Measurements from ENCODE around the gene FOXA2. TPM values are rescaled to one million over a fixed set of nuclear protein-coding genes. Genes with fewer than 3 reads are reported as not detected.

Gene FOXA2
- total RNA-seq, 2 experiments from 2014 or later = not detected

DNA sequence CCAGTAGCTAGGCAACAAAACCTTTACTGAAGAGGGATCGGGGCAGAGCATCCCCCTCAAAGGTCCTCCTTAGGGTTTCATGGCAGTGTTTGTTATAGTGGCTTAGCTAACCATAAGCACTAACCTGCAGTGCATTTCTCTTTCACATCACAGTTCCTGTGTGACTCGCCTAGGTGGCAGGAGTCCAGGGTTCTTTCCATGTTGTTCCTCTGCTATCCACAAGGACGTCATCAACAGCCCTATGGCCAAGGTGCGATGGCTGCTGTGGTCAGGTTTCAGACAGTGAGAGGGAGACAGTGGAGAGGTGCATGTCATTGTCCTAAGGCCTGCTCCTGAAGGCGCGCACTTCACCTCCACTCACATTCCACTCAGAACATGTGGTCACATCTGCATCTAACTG is 38.8 kb upstream of the FOXA2 start:
- ChIA-PET CTCF (no interaction called here), POLR2A (no interaction called here)
- no peaks in the 10 kb centered on the region for H3K4me1 Mint-ChIP-seq (ENCODE audit: low read depth)
- peaks cover 1% of the 10 kb centered on the region for H3K9me3 Mint-ChIP-seq
- intact Hi-C loops (cut with micrococcal nuclease) = no loop called here
- no peak for DNase-seq
- no peak overlapping the region for H3K4me3 Mint-ChIP-seq
- TF ChIP-seq, protein P1, sequence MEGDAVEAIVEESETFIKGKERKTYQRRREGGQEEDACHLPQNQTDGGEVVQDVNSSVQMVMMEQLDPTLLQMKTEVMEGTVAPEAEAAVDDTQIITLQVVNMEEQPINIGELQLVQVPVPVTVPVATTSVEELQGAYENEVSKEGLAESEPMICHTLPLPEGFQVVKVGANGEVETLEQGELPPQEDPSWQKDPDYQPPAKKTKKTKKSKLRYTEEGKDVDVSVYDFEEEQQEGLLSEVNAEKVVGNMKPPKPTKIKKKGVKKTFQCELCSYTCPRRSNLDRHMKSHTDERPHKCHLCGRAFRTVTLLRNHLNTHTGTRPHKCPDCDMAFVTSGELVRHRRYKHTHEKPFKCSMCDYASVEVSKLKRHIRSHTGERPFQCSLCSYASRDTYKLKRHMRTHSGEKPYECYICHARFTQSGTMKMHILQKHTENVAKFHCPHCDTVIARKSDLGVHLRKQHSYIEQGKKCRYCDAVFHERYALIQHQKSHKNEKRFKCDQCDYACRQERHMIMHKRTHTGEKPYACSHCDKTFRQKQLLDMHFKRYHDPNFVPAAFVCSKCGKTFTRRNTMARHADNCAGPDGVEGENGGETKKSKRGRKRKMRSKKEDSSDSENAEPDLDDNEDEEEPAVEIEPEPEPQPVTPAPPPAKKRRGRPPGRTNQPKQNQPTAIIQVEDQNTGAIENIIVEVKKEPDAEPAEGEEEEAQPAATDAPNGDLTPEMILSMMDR (IDR thresholded peaks at IDR 0.05) = no peak
- H3K36me3 Mint-ChIP-seq (ENCODE audit: low read depth) = no peaks in the 10 kb centered on the region
- no peak overlapping the region for H3K27ac Mint-ChIP-seq
- ATAC-seq = no peak
- H3K27me3 Mint-ChIP-seq = no peaks in the 10 kb centered on the region

DNA sequence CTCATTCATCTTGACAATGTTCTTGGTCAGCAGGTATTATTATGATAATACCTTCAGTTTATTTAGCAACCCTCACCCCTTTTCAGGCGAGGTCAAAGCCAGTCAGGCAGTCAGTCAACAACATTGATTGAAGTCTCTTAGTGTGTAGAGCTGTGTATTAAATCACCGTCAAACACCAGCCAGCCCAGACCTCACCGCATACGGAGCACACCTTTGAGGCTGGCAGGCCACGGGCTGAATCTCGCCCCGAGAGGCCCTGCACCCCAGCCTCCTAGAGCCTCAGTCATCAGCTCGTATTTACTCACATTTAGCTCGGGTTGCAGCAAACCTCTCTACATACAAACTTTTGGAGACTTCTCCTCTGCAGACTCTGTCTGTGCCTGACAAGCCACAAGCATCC is 36.0 kb upstream of the FOXA2 start:
- ChIA-PET CTCF (no interaction called here), POLR2A (interaction anchor here (0.7 kb wide), 1 partner anchor 638 kb away, joined by 3 read pairs; no protein-coding TSS in a partner anchor)
- Mint-ChIP-seq H3K27ac (no peak overlapping the region), H3K9me3 (peaks cover 1% of the 10 kb centered on the region), H3K36me3 (ENCODE audit: low read depth) (no peaks in the 10 kb centered on the region), H3K4me1 (ENCODE audit: low read depth) (no peaks in the 10 kb centered on the region), H3K4me3 (no peak overlapping the region), H3K27me3 (peaks cover 1% of the 10 kb centered on the region)
- intact Hi-C loops (cut with micrococcal nuclease) = no loop called here
- TF ChIP-seq, protein P1 (IDR thresholded peaks at IDR 0.05) = no peak
- ATAC-seq (no peak), DNase-seq (no peak)

DNA sequence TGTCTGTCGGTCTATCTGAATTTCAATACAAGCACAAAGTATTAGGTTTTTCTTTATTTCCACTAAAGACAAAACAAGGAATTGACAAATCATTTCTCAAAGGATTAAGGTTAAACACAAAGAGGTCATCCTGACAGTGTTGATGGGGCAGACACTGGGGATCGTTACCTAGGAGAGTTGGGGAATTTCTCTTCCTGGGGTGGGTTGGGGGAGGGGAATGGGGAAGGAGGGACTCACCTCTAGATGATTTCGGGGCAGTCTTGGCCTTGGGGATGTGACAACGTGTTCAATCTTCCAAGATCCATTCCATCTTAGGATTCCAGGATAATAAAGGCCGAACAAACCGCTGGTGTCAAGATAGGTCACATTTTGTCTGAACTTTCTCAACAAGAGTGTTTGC is 35.4 kb upstream of the FOXA2 start:
- DNase-seq (no peak), ATAC-seq (no peak)
- ChIA-PET CTCF (no interaction called here), POLR2A (interaction anchor here (0.7 kb wide), 1 partner anchor 638 kb away, joined by 3 read pairs; no protein-coding TSS in a partner anchor)
- Mint-ChIP-seq H3K4me1 (ENCODE audit: low read depth) (no peaks in the 10 kb centered on the region), H3K9me3 (peaks cover 1% of the 10 kb centered on the region), H3K27me3 (peaks cover 1% of the 10 kb centered on the region), H3K36me3 (ENCODE audit: low read depth) (no peaks in the 10 kb centered on the region), H3K4me3 (no peak overlapping the region), H3K27ac (no peak overlapping the region)
- TF ChIP-seq, protein P1 (IDR thresholded peaks at IDR 0.05) = no peak
- intact Hi-C loops (cut with micrococcal nuclease) = no loop called here

DNA sequence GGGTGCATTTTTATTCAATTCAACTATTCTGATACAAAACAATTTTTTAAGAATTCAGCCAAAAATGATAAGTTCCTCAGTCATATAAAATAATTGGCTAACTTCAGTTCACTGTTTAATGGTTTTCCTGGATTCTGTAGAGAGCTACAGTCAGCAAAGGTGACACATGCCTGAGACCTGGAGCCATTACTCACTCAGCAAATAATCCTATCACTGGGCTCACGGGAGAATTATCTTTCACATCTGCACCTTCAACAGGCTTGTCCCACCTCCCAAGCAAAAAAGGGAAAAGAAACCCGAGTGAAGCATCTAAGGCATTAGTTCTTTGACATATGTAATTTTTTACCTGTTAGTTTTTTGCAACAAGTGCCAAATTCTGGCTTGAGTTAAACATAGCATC is 34.9 kb upstream of the FOXA2 start:
- ChIA-PET POLR2A (no interaction called here), CTCF (no interaction called here)
- ATAC-seq (no peak), DNase-seq (no peak)
- Mint-ChIP-seq H3K4me3 (no peak overlapping the region), H3K36me3 (ENCODE audit: low read depth) (no peaks in the 10 kb centered on the region), H3K27me3 (peaks cover 1% of the 10 kb centered on the region), H3K9me3 (peaks cover 1% of the 10 kb centered on the region), H3K4me1 (ENCODE audit: low read depth) (no peaks in the 10 kb centered on the region), H3K27ac (no peak overlapping the region)
- intact Hi-C loops (cut with micrococcal nuclease) = no loop called here
- TF ChIP-seq, protein P1 (IDR thresholded peaks at IDR 0.05) = no peak

DNA sequence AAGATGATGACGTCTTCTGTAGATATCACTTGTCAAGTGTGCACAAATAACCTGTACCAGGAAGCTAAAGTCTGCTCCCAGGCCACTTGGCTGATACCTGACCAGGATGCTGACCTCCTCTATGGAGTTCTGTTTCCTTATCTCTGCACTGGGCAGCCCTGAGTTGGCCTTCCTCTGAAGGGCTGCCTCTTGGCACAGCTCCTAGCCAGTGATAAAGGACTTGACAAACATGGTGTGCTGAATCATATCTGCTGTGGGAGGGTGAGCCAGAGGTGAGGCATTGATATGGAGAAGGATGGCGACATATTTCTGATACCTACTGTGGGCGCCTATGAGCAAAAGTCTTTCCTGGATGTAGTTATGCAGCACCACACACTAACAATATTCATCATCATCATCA is 32.8 kb upstream of the FOXA2 start:
- Mint-ChIP-seq H3K36me3 (ENCODE audit: low read depth) (no peaks in the 10 kb centered on the region), H3K27ac (no peak overlapping the region), H3K9me3 (peaks cover 1% of the 10 kb centered on the region), H3K27me3 (peaks cover 1% of the 10 kb centered on the region), H3K4me3 (no peak overlapping the region), H3K4me1 (ENCODE audit: low read depth) (no peaks in the 10 kb centered on the region)
- intact Hi-C loops (cut with micrococcal nuclease) = no loop called here
- ATAC-seq (no peak), DNase-seq (no peak)
- ChIA-PET CTCF (no interaction called here), POLR2A (no interaction called here)
- TF ChIP-seq, protein P1 (IDR thresholded peaks at IDR 0.05) = no peak

Data from activated CD8-positive, alpha-beta T cell treated with anti-CD3 and anti-CD28 coated beads for 36 hours (primary cell).